MM.1S (cell line): Measurements from ENCODE around the gene KLHDC3.

ENCODE experiments used
- DNase-seq: peaks from one replicate; pipeline ENCODE4 v3.0.0-alpha.2; 2015
- H2AFZ ChIP-seq: fragments of 300-600 bp; sonication (generic); 2 replicates; pipeline ENCODE4 v1.6.0; 2016; ENCODE audit warnings: antibody characterized with exemption, low read length
- H3F3A ChIP-seq: fragments of 300-600 bp; sonication (generic); 2 replicates; pipeline ENCODE4 v1.6.1; 2016; ENCODE audit warnings: mild to moderate bottlenecking, antibody characterized with exemption, low read length, moderate library complexity, mixed read lengths; ENCODE audit not compliant: insufficient read depth
- H3K27ac ChIP-seq: fragments of 300-600 bp; sonication (generic); 2 replicates; pipeline ENCODE4 v1.5.1; 2016; ENCODE audit warnings: mild to moderate bottlenecking, low read length
- H3K27me3 ChIP-seq: fragments of 300-600 bp; sonication (generic); replicated peaks from 2 replicates; pipeline ENCODE4 v1.6.0; 2016; ENCODE audit warnings: low read length; ENCODE audit not compliant: insufficient read depth
- H3K36me3 ChIP-seq: fragments of 300-600 bp; sonication (generic); replicated peaks from 2 replicates; pipeline ENCODE4 v1.6.1; 2016; ENCODE audit warnings: mild to moderate bottlenecking, low read length, mixed read lengths; ENCODE audit not compliant: insufficient read depth
- H3K4me1 ChIP-seq: fragments of 300-600 bp; sonication (generic); 2 replicates; pipeline ENCODE4 v1.6.1; 2016; ENCODE audit warnings: low read length, mixed read lengths
- H3K4me2 ChIP-seq: fragments of 300-600 bp; sonication (generic); 2 replicates; pipeline ENCODE4 v1.6.0; 2016; ENCODE audit warnings: low read depth, low read length
- H3K4me3 ChIP-seq: fragments of 300-600 bp; sonication (generic); 2 replicates; pipeline ENCODE4 v1.5.1; 2016; ENCODE audit warnings: low read length, mixed read lengths
- H3K79me2 ChIP-seq: fragments of 300-600 bp; sonication (generic); 2 replicates; pipeline ENCODE4 v1.6.1; 2016; ENCODE audit warnings: mixed run types, low read length, mixed read lengths
- H3K9ac ChIP-seq: fragments of 300-600 bp; sonication (generic); 2 replicates; pipeline ENCODE4 v1.6.1; 2016; ENCODE audit warnings: low read length, mixed read lengths
- H3K9me2 ChIP-seq: fragments of 300-600 bp; sonication (generic); replicated peaks from 2 replicates; pipeline ENCODE4 v1.6.1; 2016; ENCODE audit warnings: mild to moderate bottlenecking, low read length, mixed read lengths; ENCODE audit not compliant: insufficient read depth
- H3K9me3 ChIP-seq: fragments of 300-600 bp; sonication (generic); replicated peaks from 2 replicates; pipeline ENCODE4 v1.6.1; 2016; ENCODE audit warnings: mild to moderate bottlenecking, low read length, mixed read lengths; ENCODE audit not compliant: insufficient read depth
- H4K20me1 ChIP-seq: fragments of 300-600 bp; sonication (generic); 2 replicates; pipeline ENCODE4 v1.6.1; 2016; ENCODE audit warnings: mild to moderate bottlenecking, low read length, moderate library complexity, mixed read lengths; ENCODE audit not compliant: insufficient read depth
- CTCF ChIP-seq: fragments of 300-600 bp; sonication (generic); IDR thresholded peaks from 2 replicates; pipeline ENCODE4 v1.5.1; 2016; ENCODE audit warnings: antibody characterized with exemption, low read length, mixed read lengths
- EZH2 ChIP-seq: fragments of 300-600 bp; sonication (generic); optimal IDR thresholded peaks from 2 replicates; pipeline ENCODE3; 2017; ENCODE audit warnings: low read depth, mild to moderate bottlenecking, antibody characterized with exemption, low read length, mixed read lengths
- EZH2phosphoT487 ChIP-seq: fragments of 300-600 bp; sonication (generic); IDR thresholded peaks from 2 replicates; pipeline ENCODE4 v1.6.1; 2018; ENCODE audit warnings: antibody characterized with exemption, low read length

The KLHDC3 gene

DNA sequence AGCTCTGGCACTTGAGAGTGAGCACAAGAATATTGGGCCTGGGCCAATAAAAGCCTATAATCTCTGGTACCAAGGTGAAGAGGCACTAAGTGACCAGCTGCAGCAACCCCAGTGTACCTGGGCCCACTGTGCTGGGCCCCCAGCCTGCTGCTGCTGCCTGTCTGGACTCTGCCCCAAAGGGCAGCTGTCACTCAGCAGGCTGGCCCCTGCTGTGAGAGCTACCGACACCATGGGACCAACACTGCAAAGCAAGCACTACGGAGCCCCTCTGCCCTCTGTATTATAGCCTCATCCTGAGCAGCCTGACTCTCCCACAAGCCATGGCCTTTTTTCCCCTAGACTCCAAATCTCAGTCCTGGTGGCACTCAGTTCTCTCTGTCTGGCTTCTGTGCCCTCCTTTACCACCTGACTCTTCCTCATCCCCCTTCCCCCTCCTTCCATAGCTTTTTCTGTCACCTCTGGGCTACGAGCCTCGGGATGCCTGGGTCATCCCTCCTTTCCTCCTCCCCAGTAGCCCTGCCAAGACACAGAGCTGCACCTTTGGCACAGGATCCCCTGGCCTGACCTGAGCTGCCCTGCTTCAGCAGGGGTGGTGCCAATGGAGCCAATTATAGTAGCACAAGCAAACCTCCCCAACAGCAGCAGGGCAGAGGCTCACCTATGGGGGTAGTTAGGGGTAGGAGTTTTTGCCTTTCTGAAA, 21.6 kb downstream of the KLHDC3 start:
- no peak for DNase-seq
- Histone ChIP-seq H3F3A (no peaks in the 10 kb centered on the region), H3K36me3 (no peaks in the 10 kb centered on the region), H3K79me2 (no peaks in the 10 kb centered on the region), H2AFZ (no peak overlapping the region), H4K20me1 (no peaks in the 10 kb centered on the region), H3K27me3 (no peaks in the 10 kb centered on the region), H3K27ac (no peak overlapping the region), H3K9me3 (no peaks in the 10 kb centered on the region), H3K4me3 (no peak overlapping the region), H3K4me2 (no peak overlapping the region), H3K4me1 (peaks cover 4% of the 10 kb centered on the region; the same call in 1 of the 2 replicates), H3K9ac (no peak overlapping the region), H3K9me2 (no peaks in the 10 kb centered on the region)
- TF ChIP-seq EZH2 (no peak), EZH2phosphoT487 (no peak), CTCF (no peak)

- Histone ChIP-seq H3K4me1 (peaks cover 4% of the 10 kb centered on the region; the same call in 1 of the 2 replicates), H3K27me3 (no peaks in the 10 kb centered on the region), H3K27ac (no peak overlapping the region), H3F3A (no peaks in the 10 kb centered on the region), H4K20me1 (no peaks in the 10 kb centered on the region), H3K9me2 (no peaks in the 10 kb centered on the region), H3K9me3 (no peaks in the 10 kb centered on the region), H3K4me3 (no peak overlapping the region), H2AFZ (no peak overlapping the region), H3K36me3 (no peaks in the 10 kb centered on the region), H3K4me2 (no peak overlapping the region), H3K79me2 (no peaks in the 10 kb centered on the region), H3K9ac (no peak overlapping the region)
- no peak for TF ChIP-seq EZH2
- no peak for TF ChIP-seq CTCF
- TF ChIP-seq EZH2phosphoT487, result no peak
- DNase-seq, result no peak
These were observed 22.7 kb downstream of the KLHDC3 start for GRCh38 chr6:43036712-43037111.

- peaks cover 4% of the 10 kb centered on the region; the same call in 1 of the 2 replicates for H3K4me1 ChIP-seq
- no peak overlapping the region for H3K4me2 ChIP-seq
- no peaks in the 10 kb centered on the region for H3K79me2 ChIP-seq
- H3K27me3 ChIP-seq, result no peaks in the 10 kb centered on the region
- no peak overlapping the region for H3K27ac ChIP-seq
- H2AFZ ChIP-seq, result no peak overlapping the region
- H3K36me3 ChIP-seq, result no peaks in the 10 kb centered on the region
- H3K9me2 ChIP-seq, result no peaks in the 10 kb centered on the region
- H3K9me3 ChIP-seq, result no peaks in the 10 kb centered on the region
- TF ChIP-seq CTCF, result no peak
- TF ChIP-seq EZH2phosphoT487, result no peak
- no peak for TF ChIP-seq EZH2
- no peak overlapping the region for H3K9ac ChIP-seq
- no peak for DNase-seq
- H3F3A ChIP-seq, result no peaks in the 10 kb centered on the region
- no peak overlapping the region for H3K4me3 ChIP-seq
- H4K20me1 ChIP-seq, result no peaks in the 10 kb centered on the region
These were observed 23.1 kb downstream of the KLHDC3 start for GRCh38 chr6:43037197-43037596.
